Heart left ventricle (tissue), 16 donors: Measurements from ENCODE around the gene BCL11A. TPM values are rescaled to one million over a fixed set of nuclear protein-coding genes. Genes with fewer than 3 reads are reported as not detected.
A peak's percentile ranks its signal among the peaks of the same experiment; 100 is the strongest.

Source experiments
- ATAC-seq, 4 donors: fragments of 200-7000 bp; cut with Tn5 transposase; one replicate each; pipeline ENCODE4 v1.9.1; 2020 to 2022; ENCODE audit warnings: moderate library complexity in 4 of 4, mild to moderate bottlenecking in 3 of 4, moderate number of reproducible peaks in 1 of 4
- DNase-seq, 5 donors: peaks; one replicate each; pipeline ENCODE4 v3.0.0-alpha.2; 2020
- H3K27ac ChIP-seq, 12 donors: fragments of 200-600 bp; sonication (generic) in 4 of 12; one replicate each; pipeline versions ENCODE4 v1.5.0 to v1.8.0; 2016 to 2022; ENCODE audit warnings: mild to moderate bottlenecking in 2 of 12
- H3K27me3 ChIP-seq, 9 donors: fragments of 200-600 bp; sonication (generic) in 2 of 9; one replicate each; pipeline versions ENCODE4 v1.5.1 to v1.8.0; 2016 to 2022; ENCODE audit warnings: mild to moderate bottlenecking in 3 of 9
- H3K36me3 ChIP-seq, 9 donors: fragments of 200-600 bp; sonication (generic) in 2 of 9; one replicate each; pipeline versions ENCODE4 v1.5.0 to v1.8.0; 2018 to 2022; ENCODE audit warnings: mild to moderate bottlenecking in 2 of 9
- H3K4me1 ChIP-seq, 12 donors: fragments of 200-600 bp; sonication (generic) in 4 of 12; one replicate each; pipeline versions ENCODE4 v1.5.0 to v1.8.0; 2016 to 2022; ENCODE audit warnings: mild to moderate bottlenecking in 3 of 12
- H3K4me3 ChIP-seq, 12 donors: fragments of 200-600 bp; sonication (generic) in 4 of 12; one replicate each; pipeline versions ENCODE4 v1.5.0 to v1.8.0; 2017 to 2022; ENCODE audit warnings: mild to moderate bottlenecking in 9 of 12, moderate library complexity in 4 of 12
- H3K9me3 ChIP-seq, 12 donors: fragments of 200-600 bp; sonication (generic) in 4 of 12; one replicate each; pipeline versions ENCODE4 v1.5.0 to v1.8.0; 2016 to 2022; ENCODE audit warnings: mild to moderate bottlenecking in 1 of 12
- POLR2A ChIP-seq, 2 donors: fragments of 450-650 bp; IDR thresholded peaks; one replicate each; pipeline ENCODE4 v1.6.1; 2017; ENCODE audit warnings: antibody characterized with exemption in 2 of 2, mild to moderate bottlenecking in 2 of 2, moderate library complexity in 2 of 2
- WGBS, 4 donors: extraction: QIAGEN DNeasy Blood & Tissue Kit in 2 of 4; methylation state at CpG; one replicate each; pipeline versions ENCODE4 v1.1.5 to v1.1.7; 2013 to 2018; 5-methylcytosine and 5-hydroxymethylcytosine counted together
- intact Hi-C, 10 donors: fragments of 100-400 bp; cut with DNase I; formaldehyde crosslinking; loops; one replicate each; pipeline versions ENCODE4 v1.11.1 to v1.14.2; 2022
- polyA plus RNA-seq, 2 donors: library from polyadenylated mRNA; stranded (reverse); fragments of 200-250 nt; gene quantifications; one replicate each; pipeline ENCODE4 v1.2.3, GENCODE V29; 2013
- total RNA-seq, 9 donors: library from RNA; depleted of rRNA in 2 of 9; stranded (reverse); fragments of >200 nt in 2 of 9; fragmentation: NEBNext Ultra II Directional in 3 of 9; extraction: Animal tissue kit (Norgen Biotek cat#: 25700) in 3 of 9; gene quantifications; one replicate each; pipeline versions ENCODE4 v1.1.0 to v1.2.4, GENCODE V29; 2016 to 2023
- TF ChIP-seq, protein P1 (sequence below), 12 donors: fragments of 200-600 bp; sonication (generic) in 4 of 12; IDR thresholded peaks; one replicate each; pipeline versions ENCODE4 v1.5.0 to v1.8.0; 2018 to 2022; ENCODE audit warnings: antibody characterized with exemption in 12 of 12, mild to moderate bottlenecking in 5 of 12
- donor health status: ischemic (EF 13 %, LVEDD 7.1; RV severe dilation, severe dysfunction).
- donor health status: healthy with polysubstance abuse.
- donor health status: DM: no; HTN: yes; CAD: no.
- donor health status: DM: no; HTN: no; CAD: no.
- donor health status: ischemic (EF 25% LVEDD 6.9; RV normal size, moderate dysfunction).
- donor health status: ischemic (EF 25% LVEDD 5.7; RV mildly dilated, moderate dysfunction).
- donor health status: healthy.
- donor health status: DM: yes; HTN: yes; CAD: no.
- donor health status: ischemic (EF 35%, LVEDD 5.7; RV mildly dilated, moderate dysfunction).
- donor health status: nonischemic (EF 11% LVEDD 7.7; RV severe dilation, severe dysfunction).
- donor health status: DM: yes; HTN: yes; CAD: no.
- donor health status: PGD.
- donor health status: ischemic (EF 29% LVEDD 5.4; RV normal size, mild dysfunction).
- donor health status: nonischemic (EF 23%, LVEDD 6.1; RV moderate dilation, normal function).

BCL11A gene
- total and polyA plus RNA-seq, 11 donors: 5.6 to 31.9 (median 20.2) TPM

DNA sequence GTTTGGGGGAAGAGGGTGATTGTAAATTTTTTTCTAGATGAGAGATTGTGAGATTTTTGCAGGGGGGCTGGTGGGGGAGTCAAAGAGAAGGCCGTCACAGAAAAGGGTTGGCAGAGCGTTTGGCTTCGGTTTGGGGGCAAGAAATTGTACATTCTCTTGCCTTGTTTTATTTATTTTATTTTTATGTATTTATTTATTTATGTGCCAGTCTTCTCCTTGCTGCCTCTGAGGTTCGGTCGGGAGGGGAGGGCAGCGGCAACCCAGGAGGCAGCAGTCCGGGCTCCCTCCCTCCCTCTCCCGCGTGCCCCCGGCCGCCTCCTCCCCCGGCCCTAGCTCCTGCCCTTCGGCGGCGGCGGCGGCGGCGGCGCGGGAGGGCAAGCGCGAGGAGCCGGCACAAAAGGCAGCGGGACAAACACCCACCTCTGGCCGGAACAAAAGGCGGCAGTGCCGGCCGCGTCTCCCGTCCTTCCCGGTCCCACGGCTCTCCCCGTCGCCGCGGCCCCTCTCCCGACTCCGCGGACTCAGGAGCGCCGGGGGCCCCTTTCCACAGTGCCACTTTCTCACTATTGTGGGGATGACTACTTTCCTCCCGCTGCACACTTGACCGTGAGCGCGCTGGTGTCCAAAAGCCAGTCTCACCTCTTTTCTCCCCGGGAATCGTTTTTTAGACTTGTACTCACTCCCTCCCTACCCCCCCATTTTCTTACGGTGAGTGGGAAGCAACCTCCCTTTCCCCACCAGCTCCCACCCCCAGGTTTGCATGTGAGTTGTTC, 1.2 kb downstream of the BCL11A start:
- Histone ChIP-seq H3K27me3 (peaks cover 17 to 94% (median 68%) of the 10 kb centered on the region in 9 donors), H3K36me3 (no peaks in the 10 kb centered on the region), H3K27ac (peak overlapping the region; percentile 9 to 89 (median 70)), H3K4me1 (peaks cover 0 to 80% (median 34%) of the 10 kb centered on the region in 12 donors), H3K9me3 (no peaks in the 10 kb centered on the region), H3K4me3 (peak overlapping the region; percentile 23 to 80 (median 68))
- intact Hi-C loops: loop anchor here in 8 of 10 donors (5.0 to 10.0 kb wide), 9 partner anchors 55 to 1527 kb away; no protein-coding TSS in a partner anchor
- ATAC-seq: peak in 1 of 4 donors; percentile 11
- TF ChIP-seq POLR2A (IDR thresholded peaks at IDR 0.05): no peak
- TF ChIP-seq, protein P1, sequence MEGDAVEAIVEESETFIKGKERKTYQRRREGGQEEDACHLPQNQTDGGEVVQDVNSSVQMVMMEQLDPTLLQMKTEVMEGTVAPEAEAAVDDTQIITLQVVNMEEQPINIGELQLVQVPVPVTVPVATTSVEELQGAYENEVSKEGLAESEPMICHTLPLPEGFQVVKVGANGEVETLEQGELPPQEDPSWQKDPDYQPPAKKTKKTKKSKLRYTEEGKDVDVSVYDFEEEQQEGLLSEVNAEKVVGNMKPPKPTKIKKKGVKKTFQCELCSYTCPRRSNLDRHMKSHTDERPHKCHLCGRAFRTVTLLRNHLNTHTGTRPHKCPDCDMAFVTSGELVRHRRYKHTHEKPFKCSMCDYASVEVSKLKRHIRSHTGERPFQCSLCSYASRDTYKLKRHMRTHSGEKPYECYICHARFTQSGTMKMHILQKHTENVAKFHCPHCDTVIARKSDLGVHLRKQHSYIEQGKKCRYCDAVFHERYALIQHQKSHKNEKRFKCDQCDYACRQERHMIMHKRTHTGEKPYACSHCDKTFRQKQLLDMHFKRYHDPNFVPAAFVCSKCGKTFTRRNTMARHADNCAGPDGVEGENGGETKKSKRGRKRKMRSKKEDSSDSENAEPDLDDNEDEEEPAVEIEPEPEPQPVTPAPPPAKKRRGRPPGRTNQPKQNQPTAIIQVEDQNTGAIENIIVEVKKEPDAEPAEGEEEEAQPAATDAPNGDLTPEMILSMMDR (IDR thresholded peaks at IDR 0.05): no peak
- 1 to 2% (median 1%) methylated on average over 32 to 49 of the region's 49 CpGs for WGBS, 4 donors
- DNase-seq: peak in 4 of 5 donors; percentile 16 to 69 (median 40)

DNA sequence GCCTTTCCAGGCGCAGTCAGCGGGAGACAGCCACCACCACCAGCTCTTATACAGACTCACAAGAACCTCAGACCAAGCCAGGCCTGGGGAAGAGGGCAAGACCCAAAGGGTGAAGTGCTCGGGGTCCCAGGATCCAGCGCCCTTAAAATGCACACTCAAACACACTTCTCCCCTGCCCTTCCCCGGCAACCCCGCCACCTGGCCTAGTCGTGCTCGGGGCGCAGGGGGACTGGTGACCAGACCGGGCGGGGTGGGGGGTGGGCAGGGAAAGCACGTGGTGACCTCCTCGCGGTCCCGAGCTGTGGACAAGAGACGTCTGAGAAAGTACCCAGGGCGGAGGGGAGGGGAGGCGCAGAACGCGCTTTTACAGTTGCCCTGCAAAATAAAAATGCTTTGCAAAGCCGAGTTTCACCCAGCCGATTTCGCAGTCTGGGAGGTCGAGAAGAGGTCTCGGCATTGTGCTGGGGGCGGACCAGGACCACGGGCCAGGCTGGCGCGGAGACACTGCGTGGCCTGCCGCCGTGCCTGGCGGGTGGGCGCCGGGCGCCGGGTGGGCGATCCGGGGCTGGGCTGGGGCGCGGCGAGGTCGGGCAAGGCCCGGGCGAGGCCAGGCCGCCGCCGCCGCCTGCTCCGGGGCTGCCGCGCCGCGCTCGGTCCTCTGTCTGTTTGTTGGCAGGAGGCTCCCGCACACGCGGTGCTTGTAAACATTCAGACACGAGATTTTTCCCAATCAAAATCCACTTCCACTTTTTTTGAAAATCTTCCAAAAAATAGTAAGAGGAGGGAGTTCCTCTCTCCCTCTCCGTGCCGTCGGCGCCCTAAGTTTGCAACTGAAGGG, 2.0 kb downstream of the BCL11A start:
- Histone ChIP-seq H3K4me3 (peak overlapping the region; percentile 23 to 80 (median 68)), H3K4me1 (peaks cover 0 to 72% (median 34%) of the 10 kb centered on the region in 12 donors), H3K9me3 (no peaks in the 10 kb centered on the region), H3K27ac (peak overlapping the region in 11 of 12 donors; percentile 9 to 89 (median 73)), H3K27me3 (peaks cover 17 to 94% (median 62%) of the 10 kb centered on the region in 9 donors), H3K36me3 (no peaks in the 10 kb centered on the region)
- 2 to 6% (median 3%) methylated on average over 29 to 63 of the region's 63 CpGs for WGBS, 4 donors
- ATAC-seq: no peak
- TF ChIP-seq POLR2A (IDR thresholded peaks at IDR 0.05): no peak
- TF ChIP-seq, protein P1 (IDR thresholded peaks at IDR 0.05): no peak
- DNase-seq: peak in 3 of 5 donors; percentile 31 to 68 (median 57)
- intact Hi-C loops: loop anchor here in 9 of 10 donors (2.0 to 10.0 kb wide), 11 partner anchors 51 to 1527 kb away; no protein-coding TSS in a partner anchor

DNA sequence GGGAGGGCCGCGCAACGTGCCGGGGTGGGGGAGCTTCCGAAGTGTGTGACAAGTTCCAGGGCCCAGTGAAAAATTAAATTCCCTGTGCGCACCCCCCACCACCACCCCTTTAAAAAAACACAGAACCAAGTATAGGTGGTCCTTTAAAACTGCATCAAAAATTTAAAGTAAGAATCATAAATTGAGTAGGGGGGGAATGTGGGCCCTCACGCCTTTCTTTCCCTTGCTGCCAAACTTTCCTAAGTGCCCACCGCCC, 2.5 kb downstream of the BCL11A start:
- 4 to 5% (median 5%) methylated on average over 8 of the region's 8 CpGs for WGBS, 4 donors
- Histone ChIP-seq H3K4me1 (peaks cover 0 to 69% (median 35%) of the 10 kb centered on the region in 12 donors), H3K27me3 (peaks cover 17 to 93% (median 59%) of the 10 kb centered on the region in 9 donors), H3K9me3 (no peaks in the 10 kb centered on the region), H3K27ac (peak overlapping the region in 10 of 12 donors; percentile 18 to 89 (median 74)), H3K36me3 (no peaks in the 10 kb centered on the region), H3K4me3 (peak overlapping the region; percentile 19 to 80 (median 68))
- intact Hi-C loops: loop anchor here in 9 of 10 donors (1.0 to 10.0 kb wide), 12 partner anchors 50 to 1526 kb away; no protein-coding TSS in a partner anchor
- no peak for DNase-seq
- no peak for ATAC-seq
- TF ChIP-seq, protein P1 (IDR thresholded peaks at IDR 0.05): no peak
- no peak for TF ChIP-seq POLR2A (IDR thresholded peaks at IDR 0.05)
